C1 segment of cervical spinal cord (tissue), 14 donors: Measurements from ENCODE around the gene COTL1.
"Not testable (repeated sequence)": the region's sequence is repeated elsewhere in the genome, so short reads cannot be mapped to it uniquely, and the experiment has no call there.

ENCODE experiments used
- DNase-seq, 14 donors: peaks; one replicate each; lab custom pipeline; 2025; lab: John Stamatoyannopoulos, UW

COTL1 gene

GRCh38 chr16:84532855-84533486 is 84.9 kb downstream of the COTL1 start:
- DNase-seq = no peak

- DNase-seq = peak in 1 of 14 donors; percentile 54
These were observed 85.6 kb downstream of the COTL1 start for GRCh38 chr16:84532291-84532724.

- DNase-seq = no peak
These were observed 86.2 kb downstream of the COTL1 start for GRCh38 chr16:84531671-84532111.

GRCh38 chr16:84530590-84530989 is 87.3 kb downstream of the COTL1 start:
- no peak for DNase-seq

GRCh38 chr16:84529607-84530006 is 88.3 kb downstream of the COTL1 start:
- DNase-seq = no peak

GRCh38 chr16:84528322-84528721 is 89.6 kb downstream of the COTL1 start:
- no peak for DNase-seq

- peak in 2 of 14 donors; percentile 5 to 10 for DNase-seq
These were observed 90.2 kb downstream of the COTL1 start for GRCh38 chr16:84527532-84528269.

GRCh38 chr16:84526794-84527531 is 90.9 kb downstream of the COTL1 start:
- DNase-seq = peak in 4 of 14 donors; percentile 15 to 40 (median 28)

- DNase-seq = not testable (repeated sequence)
These were observed 92.8 kb downstream of the COTL1 start for GRCh38 chr16:84524941-84525581.

- DNase-seq = no peak
These were observed 93.4 kb downstream of the COTL1 start for GRCh38 chr16:84524346-84524920.

- no peak for DNase-seq
These were observed 96.4 kb downstream of the COTL1 start for GRCh38 chr16:84521497-84521770.

GRCh38 chr16:84520725-84521496 is 97.0 kb downstream of the COTL1 start:
- no peak for DNase-seq

- no peak for DNase-seq
These were observed 98.0 kb downstream of the COTL1 start for GRCh38 chr16:84519855-84520254.

GRCh38 chr16:84518804-84519341 is 99.0 kb downstream of the COTL1 start:
- DNase-seq = no peak

GRCh38 chr16:84518220-84518619 is 99.7 kb downstream of the COTL1 start:
- DNase-seq = not testable (repeated sequence)

GRCh38 chr16:84517366-84517765 is 100.5 kb downstream of the COTL1 start:
- no peak for DNase-seq
